Psoas muscle (tissue), 8 donors: Measurements from ENCODE around the gene GRIA1. TPM values are rescaled to one million over a fixed set of nuclear protein-coding genes. Genes with fewer than 3 reads are reported as not detected.

Experiments
- ATAC-seq, 4 donors: fragments of 200-7000 bp; cut with Tn5 transposase; one replicate each; pipeline ENCODE4 v1.9.1; 2020; ENCODE audit warnings: moderate library complexity in 3 of 4, mild to moderate bottlenecking in 2 of 4
- DNase-seq, 2 donors: peaks; one replicate each; pipeline ENCODE4 v3.0.0-alpha.2; 2020
- H3K27ac ChIP-seq: fragments of 200-600 bp; one replicate; pipeline ENCODE4 v1.8.0; 2022
- H3K27me3 ChIP-seq, 3 donors: fragments of 200-600 bp in 1 of 3; one replicate each; pipeline versions ENCODE4 v1.6.1 to v1.8.0; 2013 to 2022; ENCODE audit warnings: low read length in 2 of 3, mild to moderate bottlenecking in 2 of 3, moderate library complexity in 1 of 3; ENCODE audit not compliant: insufficient read depth in 3 of 3
- H3K36me3 ChIP-seq, 2 donors: fragments of 200-600 bp in 1 of 2; one replicate each; pipeline versions ENCODE4 v1.6.1 to v1.8.0; 2013 to 2022; ENCODE audit warnings: low read depth in 1 of 2, mild to moderate bottlenecking in 1 of 2, moderate library complexity in 1 of 2; ENCODE audit not compliant: insufficient read depth in 1 of 2
- H3K4me1 ChIP-seq: fragments of 200-600 bp; one replicate; pipeline ENCODE4 v1.8.0; 2022
- H3K4me3 ChIP-seq: fragments of 200-600 bp; one replicate; pipeline ENCODE4 v1.8.0; 2022; ENCODE audit warnings: mild to moderate bottlenecking
- H3K9me3 ChIP-seq: fragments of 200-600 bp; one replicate; pipeline ENCODE4 v1.8.0; 2022
- WGBS, 3 donors: extraction: QIAGEN DNeasy Blood & Tissue Kit; methylation state at CpG; one replicate each; pipeline versions ENCODE4 v1.1.6 to v1.1.7; 2013; 5-methylcytosine and 5-hydroxymethylcytosine counted together
- intact Hi-C, 2 donors: fragments of 100-400 bp; cut with DNase I; formaldehyde crosslinking; loops; one replicate each; pipeline versions ENCODE4 v1.11.0 to v1.14.2; 2022
- polyA plus RNA-seq, 3 donors: library from polyadenylated mRNA; stranded (reverse); fragments of 200-250 nt; gene quantifications; one replicate each; pipeline ENCODE4 v1.2.3, GENCODE V29; 2013
- total RNA-seq, 4 donors: library from RNA; stranded (reverse); fragmentation: NEBNext Ultra II Directional in 2 of 4; extraction: Animal tissue kit (Norgen Biotek cat#: 25700) in 2 of 4; gene quantifications; one replicate each; pipeline versions ENCODE4 v1.2.1 to v1.2.4, GENCODE V29; 2021 to 2023
- TF ChIP-seq, protein P1 (sequence below): fragments of 200-600 bp; IDR thresholded peaks from one replicate; pipeline ENCODE4 v1.8.0; 2022; ENCODE audit warnings: antibody characterized with exemption
- donor health status: healthy with polysubstance abuse.
- donor health status: DM: no; HTN: no; CAD: no; lungs with moderate emphysema.
- donor health status: Bipolar disorder and iron deficiency.
- donor health status: healthy.
- donor health status: DM: yes; HTN: yes; CAD: no.
- donor health status: DM: no; HTN: no; CAD: no.
- donor health status: DM: no; HTN: no; CAD: no.
- donor health status: DM: yes; HTN: yes; CAD: no.

GRIA1 gene
- total and polyA plus RNA-seq, 7 donors, result 0.03 to 0.49 (median 0.28) TPM; not detected in 2

DNA sequence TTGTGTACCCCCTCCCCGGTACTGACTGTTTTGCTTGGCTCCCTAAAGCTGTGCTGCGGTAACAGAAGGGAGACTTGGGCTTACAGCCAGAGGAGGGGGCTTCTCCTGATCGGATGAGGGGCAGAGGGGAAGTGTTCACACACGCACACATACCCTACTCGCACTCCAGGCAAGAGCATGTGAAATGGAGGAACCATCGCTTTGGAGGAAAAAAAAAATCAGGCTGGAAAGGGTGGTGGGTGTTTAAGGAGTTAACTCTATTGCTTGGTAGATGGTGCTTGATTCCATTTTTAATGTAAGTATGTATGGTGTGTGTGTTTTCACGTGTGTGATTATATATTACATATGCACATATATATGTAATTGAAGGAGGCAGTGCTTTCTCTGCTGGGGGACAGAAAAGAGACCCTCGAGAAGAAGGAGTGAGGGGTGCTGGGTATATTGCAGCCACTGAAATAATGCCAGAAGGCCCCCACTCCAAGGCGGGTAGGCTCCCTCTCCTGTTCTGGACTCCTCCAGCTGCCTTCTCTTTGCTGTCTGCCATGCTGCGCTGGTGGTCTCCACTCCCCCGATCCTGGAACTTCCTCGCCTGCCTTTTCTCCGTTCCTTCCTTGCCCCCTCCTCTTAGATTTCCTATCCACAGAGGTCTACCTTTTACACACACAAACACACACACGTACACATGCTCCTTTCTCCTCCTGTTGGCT lies 721 bp downstream of the GRIA1 start:
- H3K36me3 ChIP-seq, result no peaks in the 10 kb centered on the region
- H3K9me3 ChIP-seq, result no peaks in the 10 kb centered on the region
- 11 to 18% (median 14%) methylated on average over 14 of the region's 14 CpGs for WGBS, 3 donors
- intact Hi-C loops, result loop anchor here in 1 of 2 donors (10.0 kb wide), 1 partner anchor 474 kb away; no protein-coding TSS in a partner anchor
- no peak overlapping the region for H3K27ac ChIP-seq
- peaks cover 5 to 13% (median 12%) of the 10 kb centered on the region in 3 donors for H3K27me3 ChIP-seq
- H3K4me3 ChIP-seq, result no peak overlapping the region
- TF ChIP-seq, protein P1, sequence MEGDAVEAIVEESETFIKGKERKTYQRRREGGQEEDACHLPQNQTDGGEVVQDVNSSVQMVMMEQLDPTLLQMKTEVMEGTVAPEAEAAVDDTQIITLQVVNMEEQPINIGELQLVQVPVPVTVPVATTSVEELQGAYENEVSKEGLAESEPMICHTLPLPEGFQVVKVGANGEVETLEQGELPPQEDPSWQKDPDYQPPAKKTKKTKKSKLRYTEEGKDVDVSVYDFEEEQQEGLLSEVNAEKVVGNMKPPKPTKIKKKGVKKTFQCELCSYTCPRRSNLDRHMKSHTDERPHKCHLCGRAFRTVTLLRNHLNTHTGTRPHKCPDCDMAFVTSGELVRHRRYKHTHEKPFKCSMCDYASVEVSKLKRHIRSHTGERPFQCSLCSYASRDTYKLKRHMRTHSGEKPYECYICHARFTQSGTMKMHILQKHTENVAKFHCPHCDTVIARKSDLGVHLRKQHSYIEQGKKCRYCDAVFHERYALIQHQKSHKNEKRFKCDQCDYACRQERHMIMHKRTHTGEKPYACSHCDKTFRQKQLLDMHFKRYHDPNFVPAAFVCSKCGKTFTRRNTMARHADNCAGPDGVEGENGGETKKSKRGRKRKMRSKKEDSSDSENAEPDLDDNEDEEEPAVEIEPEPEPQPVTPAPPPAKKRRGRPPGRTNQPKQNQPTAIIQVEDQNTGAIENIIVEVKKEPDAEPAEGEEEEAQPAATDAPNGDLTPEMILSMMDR, result no peak
- ATAC-seq (no peak), DNase-seq (no peak)
- H3K4me1 ChIP-seq, result no peaks in the 10 kb centered on the region

DNA sequence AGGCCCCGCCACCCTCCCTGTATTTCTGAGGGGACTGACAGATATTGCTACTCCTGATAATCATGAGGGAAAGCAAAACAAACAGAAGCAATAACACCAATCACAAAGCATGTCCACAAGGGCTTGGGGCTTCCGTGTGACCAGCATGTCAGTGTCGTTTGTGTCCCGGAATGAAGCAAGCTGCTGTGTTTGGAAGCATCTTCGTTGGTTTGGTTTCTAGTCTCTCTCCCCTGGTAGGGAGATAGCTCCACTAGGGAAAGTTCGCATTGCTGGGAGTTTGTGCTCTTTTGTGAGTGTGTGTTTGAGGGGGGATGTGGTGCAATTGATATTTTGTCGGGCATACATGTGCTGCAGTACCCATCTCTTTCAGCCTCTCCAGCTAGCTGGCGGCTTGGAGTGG lies 1.4 kb downstream of the GRIA1 start:
- Histone ChIP-seq H3K36me3 (no peaks in the 10 kb centered on the region), H3K27me3 (peaks cover 5 to 13% (median 12%) of the 10 kb centered on the region in 3 donors), H3K9me3 (no peaks in the 10 kb centered on the region), H3K4me3 (no peak overlapping the region), H3K4me1 (no peaks in the 10 kb centered on the region), H3K27ac (no peak overlapping the region)
- DNase-seq (no peak), ATAC-seq (no peak)
- WGBS, 3 donors, result 50 to 57% (median 52%) methylated on average over 8 of the region's 8 CpGs
- TF ChIP-seq, protein P1, result no peak
- intact Hi-C loops, result loop anchor here in 1 of 2 donors (10.0 kb wide), 1 partner anchor 473 kb away; no protein-coding TSS in a partner anchor

DNA sequence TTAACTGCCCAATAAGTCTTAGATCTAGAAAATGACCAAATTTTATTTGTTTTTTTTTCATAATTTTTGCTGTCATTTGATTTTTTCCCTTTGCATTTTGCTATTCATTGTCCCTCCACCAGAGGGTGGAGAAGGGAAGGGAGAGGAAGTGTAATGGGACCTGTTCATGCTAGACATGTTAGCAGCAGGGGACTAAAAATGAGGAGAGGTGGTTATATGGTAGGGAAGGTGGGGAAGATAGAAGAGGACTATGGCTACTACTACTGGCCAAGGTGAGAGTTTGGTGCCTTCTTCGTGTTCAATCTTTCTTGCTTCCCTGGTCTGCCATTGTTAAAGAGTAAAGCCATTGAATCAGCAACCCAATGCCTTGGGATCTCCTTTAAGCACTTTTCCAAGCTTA lies 6.4 kb downstream of the GRIA1 start:
- intact Hi-C loops, result loop anchor here in 1 of 2 donors (10.0 kb wide), 1 partner anchor 468 kb away; no protein-coding TSS in a partner anchor
- ATAC-seq (no peak), DNase-seq (no peak)
- Histone ChIP-seq H3K9me3 (no peaks in the 10 kb centered on the region), H3K4me3 (no peak overlapping the region), H3K36me3 (no peaks in the 10 kb centered on the region), H3K27ac (no peak overlapping the region), H3K27me3 (peaks cover under 1 to 5% (median 3%) of the 10 kb centered on the region in 3 donors), H3K4me1 (no peaks in the 10 kb centered on the region)
- 50 to 59% (median 50%) methylated on average over 1 of the region's 1 CpG for WGBS, 3 donors
- TF ChIP-seq, protein P1, result peak; percentile 42

DNA sequence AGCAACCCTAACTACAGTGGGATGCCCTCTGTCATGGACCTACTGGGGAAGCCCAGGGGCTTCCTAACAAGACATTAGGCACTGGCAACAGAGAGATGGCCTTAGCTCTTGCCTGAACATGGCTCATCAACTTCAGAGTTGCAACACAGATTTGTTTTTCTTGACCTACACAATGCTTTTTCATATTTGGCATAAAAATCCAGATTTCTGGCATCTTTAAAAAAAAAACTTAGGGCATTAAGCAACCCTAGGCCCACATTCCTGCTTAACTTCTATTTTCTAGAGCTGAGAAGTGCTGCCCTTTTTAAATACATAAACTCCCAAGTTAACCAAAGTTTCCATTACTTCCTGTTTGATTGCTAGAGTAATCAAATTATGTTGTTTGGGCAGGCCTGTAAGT lies 8.0 kb downstream of the GRIA1 start:
- ATAC-seq, result no peak
- no peaks in the 10 kb centered on the region for H3K4me1 ChIP-seq
- H3K36me3 ChIP-seq, result no peaks in the 10 kb centered on the region
- H3K4me3 ChIP-seq, result no peak overlapping the region
- TF ChIP-seq, protein P1, result no peak
- H3K9me3 ChIP-seq, result no peaks in the 10 kb centered on the region
- peaks cover 0 to 3% (median 0%) of the 10 kb centered on the region in 3 donors for H3K27me3 ChIP-seq
- H3K27ac ChIP-seq, result no peak overlapping the region
- no peak for DNase-seq
- intact Hi-C loops, result loop anchor here in 1 of 2 donors (10.0 kb wide), 1 partner anchor 466 kb away; no protein-coding TSS in a partner anchor
